SK-N-SH (cell line): Measurements from ENCODE around the gene SLC27A2.

Experiments used
- CTCF ChIP-seq: fragments of 200-600 bp; sonication (generic); IDR thresholded peaks from 2 replicates; pipeline ENCODE4 v1.6.1; 2017; ENCODE audit warnings: antibody characterized with exemption, mild to moderate bottlenecking, moderate library complexity
- EZH2phosphoT487 ChIP-seq: fragments of 200-600 bp; sonication (generic); IDR thresholded peaks from 2 replicates; pipeline ENCODE4 v1.6.1; 2017; ENCODE audit warnings: low read depth, mixed run types, mild to moderate bottlenecking, antibody characterized with exemption, moderate library complexity, borderline replicate concordance
- USF2 ChIP-seq: fragments of 150-350 bp; IDR thresholded peaks from 2 replicates; pipeline ENCODE4 v1.6.1; 2017; ENCODE audit warnings: antibody characterized with exemption, low read length, low read depth, borderline replicate concordance

- TF ChIP-seq CTCF (no peak), EZH2phosphoT487 (no peak), USF2 (no peak)
Observed at GRCh38 chr15:50260969-50261496, 79.0 kb downstream of the SLC27A2 start.
